NT2/D1 (cell line): Measurements from ENCODE around the gene FBXL13.
"Not testable (repeated sequence)": the region's sequence is repeated elsewhere in the genome, so short reads cannot be mapped to it uniquely, and the experiment has no call there.

ENCODE experiments used
- YY1 ChIP-seq: IDR thresholded peaks from 2 replicates; pipeline ENCODE4 v1.6.1; 2011; ENCODE audit not compliant: insufficient read length, insufficient read depth
- ZNF274 ChIP-seq: IDR thresholded peaks from 2 replicates; pipeline ENCODE4 v1.6.1; 2011; ENCODE audit warnings: mild to moderate bottlenecking, low read depth, low read length

- not testable (repeated sequence) for TF ChIP-seq ZNF274, YY1
These were observed 40.3 kb downstream of the FBXL13 start for GRCh38 chr7:103034318-103034717.
